Activated CD4-positive, alpha-beta T cell treated with anti-CD3 and anti-CD28 coated beads, Interleukin-2, Interleukin-4, amounts not matched to agents 100 ng/mL and 50 ng/mL, durations not matched to agents 16 hours and 8 hours (primary cell): ENCODE results near the gene CPS1.
A peak's percentile ranks its signal among the peaks of the same experiment; 100 is the strongest.

ENCODE experiments used
- DNase-seq: peaks from one replicate; pipeline ENCODE4 v3.0.0-alpha.2; 2020; ENCODE audit warnings: low spot score

CPS1 gene

DNA sequence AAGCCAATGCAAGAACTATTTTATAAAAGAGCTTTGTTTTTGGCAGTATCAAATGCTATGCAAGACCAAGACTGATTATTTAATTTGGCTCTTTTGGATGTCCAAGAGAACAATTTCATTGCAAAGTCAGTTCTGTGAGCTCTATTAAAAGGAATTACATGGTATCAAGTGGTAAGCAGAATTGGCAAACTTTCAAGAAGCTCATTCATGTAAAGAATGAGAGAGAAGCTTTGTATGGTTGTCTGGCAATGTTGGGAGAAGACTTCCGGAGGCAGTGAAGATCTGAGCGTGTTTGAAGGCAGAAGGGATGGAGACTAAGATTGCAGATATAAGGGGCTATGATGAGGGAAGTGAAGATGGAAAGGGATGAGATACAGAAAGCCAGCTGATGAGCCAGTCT is 49.6 kb downstream of the CPS1 start:
- DNase-seq: no peak

DNA sequence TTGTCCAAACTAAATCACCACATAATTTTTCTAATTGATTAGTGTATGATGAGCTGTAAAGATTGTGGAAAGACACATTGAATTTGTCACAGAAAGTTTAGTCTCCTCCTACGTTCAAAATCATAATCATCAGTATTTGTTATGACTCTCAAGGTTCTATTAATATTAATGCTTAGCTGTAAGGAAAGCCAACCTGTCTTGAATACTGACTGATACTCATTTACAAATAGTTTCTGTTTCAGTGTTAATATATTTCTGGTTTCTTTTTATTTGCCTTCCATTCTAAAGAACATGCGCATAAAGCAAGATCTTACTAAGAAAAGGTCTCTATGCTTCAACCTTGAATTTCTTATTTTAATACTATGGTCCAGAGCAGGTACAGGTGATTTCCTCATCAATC is 55.1 kb downstream of the CPS1 start:
- no peak for DNase-seq

DNA sequence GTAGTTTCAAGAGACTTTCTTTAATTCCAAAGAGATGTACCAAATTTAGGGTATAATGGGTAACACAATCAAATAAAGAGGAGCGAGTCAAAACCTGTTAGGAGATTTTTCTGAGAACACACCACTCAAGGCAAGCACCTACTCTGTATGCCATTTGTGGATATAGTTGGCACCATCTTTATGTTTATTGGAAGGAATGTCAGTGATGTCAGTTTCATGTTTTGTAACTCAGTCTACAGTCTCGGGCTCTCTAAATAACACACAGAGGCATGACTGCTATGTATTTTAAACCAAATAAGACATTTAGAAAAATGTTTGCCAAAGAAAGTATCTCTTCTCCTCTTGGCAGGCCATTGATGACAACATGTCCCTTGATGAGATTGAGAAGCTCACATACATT is 59.7 kb downstream of the CPS1 start:
- DNase-seq: no peak

DNA sequence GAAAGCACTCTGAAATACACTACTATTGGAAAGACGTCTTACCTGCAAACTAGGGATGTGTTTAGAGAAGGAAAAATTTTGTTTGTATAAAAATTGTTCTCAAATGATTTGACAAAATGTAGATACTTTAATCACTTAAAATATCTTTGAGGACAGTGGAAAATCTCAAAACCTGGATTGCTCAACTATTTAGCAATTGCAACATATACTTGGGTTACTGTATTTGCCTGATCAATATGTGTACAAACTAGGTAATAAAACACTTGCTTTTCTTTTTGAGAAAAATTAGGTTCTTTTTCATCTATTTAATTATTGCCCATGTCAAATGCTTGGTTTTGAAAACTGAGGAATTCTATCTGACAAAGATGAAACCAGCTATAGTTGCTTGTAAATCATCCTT is 60.9 kb downstream of the CPS1 start:
- no peak for DNase-seq

DNA sequence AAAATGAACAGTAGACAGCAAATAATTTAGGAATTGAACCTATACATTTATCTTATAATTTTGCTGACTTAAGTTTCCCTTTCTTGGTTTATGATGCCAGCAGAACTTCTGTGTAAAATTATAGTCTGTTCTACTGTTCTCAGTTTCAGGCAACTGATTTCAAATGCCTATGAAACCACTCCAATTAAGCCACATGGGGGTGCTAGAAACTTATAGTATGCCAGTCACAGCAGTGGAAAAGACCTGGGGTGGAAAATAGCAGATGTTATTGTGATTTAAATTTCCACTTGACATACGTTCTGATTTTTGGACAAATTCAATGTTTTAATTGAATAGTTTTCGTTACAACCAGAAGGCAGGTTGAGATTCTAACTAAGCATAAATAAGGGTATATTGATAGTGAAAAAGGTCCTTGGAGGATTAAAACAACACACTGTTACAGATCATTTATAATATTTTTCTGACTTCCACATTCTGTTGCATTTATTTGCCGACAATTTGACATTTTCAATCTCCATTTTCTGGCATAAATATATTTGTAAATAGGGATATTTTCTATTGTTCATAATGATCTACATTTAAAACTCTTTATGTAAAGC is 61.4 kb downstream of the CPS1 start:
- peak; percentile 24 for DNase-seq

DNA sequence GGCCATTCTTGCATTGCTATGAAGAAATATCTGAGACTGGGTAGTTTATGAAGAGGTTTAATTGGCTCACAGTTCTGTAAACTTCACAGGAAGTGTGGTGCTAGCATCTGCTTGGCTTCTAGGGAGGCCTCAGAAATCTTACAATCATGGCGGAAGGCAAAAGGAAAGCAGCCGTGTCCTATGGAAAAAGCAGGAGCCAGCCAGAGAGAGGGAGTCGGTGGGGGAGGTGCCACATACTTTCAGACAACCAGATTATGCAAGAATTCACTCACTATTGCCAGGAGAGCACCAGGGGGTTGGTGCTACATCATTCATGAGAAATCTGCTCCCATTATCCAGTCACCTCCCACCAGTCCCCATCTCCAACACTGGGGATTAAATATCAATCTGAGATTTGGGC is 64.1 kb downstream of the CPS1 start:
- DNase-seq: no peak

DNA sequence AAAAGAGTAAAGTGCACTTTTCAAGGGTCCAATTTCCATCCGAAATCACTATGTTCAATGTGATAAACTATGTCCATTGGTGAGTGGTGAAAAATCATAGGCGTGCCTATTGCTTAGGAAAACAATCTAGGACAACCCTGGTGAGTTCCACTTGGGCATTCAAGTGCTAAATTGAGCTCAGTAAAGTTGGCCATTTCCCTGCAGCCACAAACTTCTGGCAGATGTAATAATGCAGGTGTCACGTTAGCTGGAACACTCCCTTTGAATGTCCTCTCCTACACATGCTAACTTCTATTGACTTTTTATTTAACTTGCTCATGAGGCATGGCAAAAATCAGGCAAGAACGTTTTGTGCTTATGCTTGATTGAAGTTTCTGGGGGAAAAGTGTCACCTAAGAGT is 67.1 kb downstream of the CPS1 start:
- no peak for DNase-seq

DNA sequence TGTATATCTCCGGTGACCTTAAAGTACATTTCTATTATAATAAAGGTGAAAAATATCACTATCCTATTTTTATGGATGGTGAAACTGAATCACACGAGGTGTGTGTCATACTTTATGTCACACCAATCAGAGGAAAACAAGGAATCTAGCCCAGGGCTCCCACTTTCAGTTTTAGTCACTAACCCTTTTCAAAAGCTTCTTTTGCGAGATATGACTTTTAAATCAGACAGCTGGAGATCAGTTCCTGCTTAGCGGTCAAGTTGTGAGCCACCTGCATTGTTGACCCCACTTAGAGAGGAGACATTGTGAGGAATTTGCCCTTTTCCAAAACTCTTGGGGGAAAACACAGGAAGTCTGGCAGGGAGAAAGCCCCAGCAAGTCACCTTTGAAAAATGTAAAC is 70.5 kb downstream of the CPS1 start:
- DNase-seq: no peak

DNA sequence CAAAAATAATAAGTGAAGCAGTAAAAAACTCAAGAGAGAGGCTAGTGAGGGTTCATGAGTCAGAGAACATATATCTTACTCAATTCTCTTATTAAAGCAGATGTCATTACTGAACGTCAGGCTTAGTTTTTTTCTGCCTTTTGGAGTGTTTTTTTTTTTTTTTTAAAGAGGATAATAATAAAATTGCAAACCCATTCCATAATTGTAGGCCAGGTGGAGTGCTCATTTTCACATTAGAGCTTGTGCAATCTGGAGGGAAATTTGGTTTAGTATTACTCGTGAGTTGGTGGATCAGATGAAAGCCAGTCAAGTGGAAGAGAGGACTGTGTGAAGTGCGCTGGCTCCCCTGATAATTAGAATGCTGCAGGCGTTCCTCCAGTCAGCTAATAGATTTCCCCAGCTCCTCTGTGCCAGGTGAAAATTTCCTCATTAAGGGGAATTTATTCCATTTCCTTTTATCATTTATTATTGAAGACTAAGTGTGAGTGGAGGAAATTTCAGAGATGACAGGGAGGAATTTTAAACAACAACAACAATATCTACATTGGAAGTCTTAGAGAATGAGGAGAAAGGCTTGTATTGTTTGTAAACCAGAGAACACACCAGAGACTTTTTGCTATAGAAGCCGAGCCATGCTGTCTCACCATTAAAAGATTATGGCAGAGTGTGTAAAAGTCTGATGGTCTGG is 74.6 kb downstream of the CPS1 start:
- DNase-seq: no peak

DNA sequence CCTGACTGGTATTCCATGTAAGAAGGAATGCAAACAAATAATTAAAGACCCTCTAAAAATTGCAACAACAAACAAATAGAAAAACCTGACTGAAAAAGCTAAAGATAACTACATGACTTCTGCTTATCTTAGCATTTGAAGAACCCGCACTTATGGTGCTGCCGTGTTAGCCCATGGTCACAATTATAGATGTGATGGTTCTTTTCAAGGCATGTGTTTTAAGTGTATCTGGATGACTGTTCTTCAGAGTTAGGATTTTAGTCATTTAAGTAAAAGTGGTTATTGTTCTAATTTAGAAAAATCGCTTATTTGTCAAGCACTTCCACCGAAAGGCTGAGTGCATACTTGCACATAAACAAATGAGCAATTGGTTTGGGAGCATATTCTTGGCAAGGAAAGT is 77.3 kb downstream of the CPS1 start:
- no peak for DNase-seq

DNA sequence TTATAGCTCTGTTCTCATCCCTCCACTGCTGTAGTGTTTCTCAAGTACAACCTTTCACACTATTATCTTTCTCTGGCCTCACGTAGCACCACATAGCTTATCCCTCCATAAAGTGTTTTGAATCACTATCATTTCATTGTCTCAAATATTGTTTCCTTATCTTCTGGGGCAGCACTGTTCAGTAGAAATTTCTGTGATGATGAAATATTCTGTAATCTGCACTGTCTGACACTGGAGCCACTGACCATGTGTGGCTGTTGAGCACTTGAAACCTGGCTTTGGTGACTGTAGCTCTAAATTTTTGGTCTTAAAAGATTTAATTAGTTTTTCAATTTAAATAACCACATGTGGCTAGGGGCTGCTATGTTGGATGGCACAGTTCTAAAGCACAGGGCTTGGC is 78.9 kb downstream of the CPS1 start:
- no peak for DNase-seq

DNA sequence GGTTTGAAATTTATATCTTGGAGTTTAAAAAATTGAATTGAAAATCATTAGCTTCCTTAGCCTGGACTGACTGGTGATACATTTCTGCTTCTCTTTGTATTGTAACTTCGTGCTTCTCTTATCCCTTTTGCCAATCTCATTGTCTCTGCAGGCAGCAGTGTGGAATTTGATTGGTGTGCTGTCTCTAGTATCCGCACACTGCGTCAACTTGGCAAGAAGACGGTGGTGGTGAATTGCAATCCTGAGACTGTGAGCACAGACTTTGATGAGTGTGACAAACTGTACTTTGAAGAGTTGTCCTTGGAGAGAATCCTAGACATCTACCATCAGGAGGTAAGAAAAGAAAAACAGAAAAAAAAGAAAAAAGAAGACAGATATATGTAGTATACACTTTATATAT is 85.9 kb downstream of the CPS1 start:
- DNase-seq: no peak

DNA sequence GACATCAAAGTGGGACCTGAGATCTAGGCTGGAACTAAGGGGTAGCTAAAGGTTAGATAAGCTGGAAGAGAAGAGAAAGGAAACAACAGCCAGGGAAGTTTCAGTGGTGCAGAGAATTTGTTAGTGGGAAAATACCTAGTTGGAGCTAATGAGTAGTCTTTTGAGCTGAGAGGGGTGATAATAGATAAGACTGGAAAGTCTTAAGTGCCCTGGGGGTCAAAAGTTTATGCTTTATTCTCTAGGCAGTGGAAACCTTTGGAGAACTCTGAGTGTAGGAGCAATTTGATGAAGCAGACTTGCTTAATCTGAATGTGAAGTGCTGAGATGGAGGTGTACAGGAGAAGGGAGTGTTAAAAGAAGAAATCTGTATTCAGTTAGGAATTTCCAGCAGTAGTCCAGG is 90.8 kb downstream of the CPS1 start:
- DNase-seq: no peak

DNA sequence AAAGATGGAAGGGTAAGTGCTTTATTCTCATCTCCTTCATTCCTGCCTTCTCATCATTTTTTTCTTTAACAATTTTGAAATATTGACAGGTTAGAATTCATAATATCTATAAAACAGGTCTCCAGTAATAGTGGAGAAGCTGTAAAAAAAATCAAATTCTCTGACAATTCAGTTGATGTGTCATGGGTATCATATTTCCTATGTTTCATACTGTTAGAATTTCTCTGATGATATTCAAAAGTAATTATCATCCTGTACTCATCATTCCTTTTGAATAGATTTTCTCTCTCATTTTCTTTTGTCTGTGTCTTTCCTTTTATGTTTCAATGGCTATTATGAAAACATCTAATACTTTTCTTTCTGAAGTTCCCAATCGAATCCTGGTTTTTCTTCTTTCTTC is 97.7 kb downstream of the CPS1 start:
- DNase-seq: no peak

DNA sequence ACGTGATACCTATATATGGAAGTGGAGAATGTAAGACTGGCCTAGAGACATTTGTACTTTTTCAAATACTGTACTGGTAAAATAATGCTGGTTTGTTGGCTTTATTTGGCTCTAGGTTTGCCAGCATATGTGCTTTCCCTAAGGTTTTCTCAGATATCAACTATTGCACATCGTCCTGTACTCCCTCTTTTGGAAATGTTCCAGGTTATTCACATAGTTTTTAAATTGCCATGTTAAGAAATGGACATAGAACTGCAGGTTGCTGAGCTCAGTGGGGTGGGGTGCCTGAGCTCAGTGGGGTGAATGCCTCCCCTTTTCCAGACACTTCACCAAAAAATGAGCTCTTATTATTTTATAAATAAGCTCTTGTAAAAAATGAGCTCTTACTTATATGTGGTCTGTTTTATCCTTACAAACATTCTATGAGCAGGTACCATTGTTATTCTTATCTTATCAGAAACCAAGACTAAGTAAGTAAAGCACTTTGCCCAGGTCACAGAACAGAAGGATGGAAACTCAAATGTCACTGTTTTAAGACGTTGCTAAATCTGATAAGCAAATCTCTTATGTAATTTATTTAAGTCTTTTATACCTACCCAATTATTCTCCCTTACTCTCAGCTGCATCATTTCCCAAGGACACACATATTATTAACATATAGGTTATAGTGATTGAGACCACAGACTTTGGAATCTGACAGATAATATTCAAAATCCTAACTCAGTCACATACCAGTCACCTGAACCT is 99.0 kb downstream of the CPS1 start:
- no peak for DNase-seq

DNA sequence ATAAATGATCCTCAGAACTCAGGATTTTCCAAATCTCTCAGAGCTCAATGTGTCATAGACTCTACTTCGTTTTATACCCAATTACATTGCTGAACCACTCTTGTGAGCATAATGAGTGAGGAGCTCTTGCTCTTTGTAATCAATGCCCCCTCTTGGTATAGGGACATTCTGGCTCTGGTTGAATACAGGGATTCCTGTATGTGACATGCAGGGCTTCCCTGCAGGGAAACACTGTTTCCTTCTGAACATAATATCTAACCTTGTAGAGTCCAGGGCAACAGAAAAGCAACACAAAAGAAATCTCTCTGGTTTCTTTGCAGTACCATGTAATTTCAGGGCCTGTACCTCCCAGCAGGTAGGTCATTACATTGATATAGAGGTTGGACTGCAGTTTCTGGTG is 101.5 kb downstream of the CPS1 start:
- DNase-seq: no peak

DNA sequence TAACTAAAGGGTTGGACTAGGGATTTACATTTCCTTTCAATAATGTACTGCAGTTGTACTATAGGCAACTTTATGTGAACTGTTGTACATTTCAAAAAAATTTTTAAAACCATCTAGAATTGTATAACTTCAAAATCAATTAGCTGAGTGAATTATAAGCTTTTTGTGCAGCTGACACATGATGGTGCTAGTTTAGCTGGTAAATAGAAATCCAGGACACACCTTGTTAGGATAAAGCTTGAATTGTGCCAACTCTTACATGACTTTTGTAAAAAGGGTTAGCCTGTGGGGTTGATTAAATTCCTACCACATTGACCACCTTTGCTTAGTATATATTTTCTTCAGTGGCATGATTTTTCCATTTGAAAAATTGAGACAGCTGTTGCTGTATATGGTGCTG is 104.4 kb downstream of the CPS1 start:
- DNase-seq: no peak

DNA sequence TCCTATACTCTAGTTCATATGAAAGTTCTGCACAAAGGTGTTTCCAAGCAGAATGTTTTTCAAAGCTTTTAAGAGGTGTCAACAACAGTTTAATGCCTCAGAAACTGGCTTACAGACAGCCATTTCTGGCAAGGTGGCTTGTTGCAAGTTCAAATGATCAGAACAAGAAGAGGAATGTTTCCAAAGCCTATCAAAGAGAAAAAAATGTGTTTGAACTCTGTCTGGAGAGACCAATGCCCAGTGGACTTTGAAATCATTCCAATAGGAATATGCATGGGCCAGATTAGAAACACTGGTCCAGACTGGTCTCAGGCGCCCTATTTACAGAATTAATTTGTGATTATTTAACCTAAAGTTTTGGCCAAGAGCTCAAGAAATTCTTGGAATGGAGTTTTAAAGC is 106.2 kb downstream of the CPS1 start:
- no peak for DNase-seq

DNA sequence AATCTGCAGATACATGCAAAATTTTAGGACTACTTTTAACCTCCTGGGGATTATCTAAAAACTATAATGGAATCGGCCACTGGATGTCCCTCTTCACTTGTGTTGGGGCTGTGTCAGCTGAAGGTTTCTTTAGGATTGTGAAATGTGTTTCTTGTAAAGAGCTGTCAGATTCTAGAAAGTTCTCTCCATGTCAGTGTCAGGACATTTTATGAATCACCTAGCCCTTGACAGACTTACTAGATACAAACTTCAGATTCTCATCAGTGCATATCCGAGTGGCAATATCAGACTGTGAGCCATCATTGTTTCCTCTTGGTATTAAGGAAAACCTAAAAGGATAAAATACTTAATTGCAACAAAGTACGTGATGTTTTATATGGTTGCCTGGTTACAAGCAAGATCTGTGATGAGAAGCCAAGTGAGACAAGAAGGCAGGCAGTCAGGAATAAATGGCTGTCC is 107.3 kb downstream of the CPS1 start:
- no peak for DNase-seq

DNA sequence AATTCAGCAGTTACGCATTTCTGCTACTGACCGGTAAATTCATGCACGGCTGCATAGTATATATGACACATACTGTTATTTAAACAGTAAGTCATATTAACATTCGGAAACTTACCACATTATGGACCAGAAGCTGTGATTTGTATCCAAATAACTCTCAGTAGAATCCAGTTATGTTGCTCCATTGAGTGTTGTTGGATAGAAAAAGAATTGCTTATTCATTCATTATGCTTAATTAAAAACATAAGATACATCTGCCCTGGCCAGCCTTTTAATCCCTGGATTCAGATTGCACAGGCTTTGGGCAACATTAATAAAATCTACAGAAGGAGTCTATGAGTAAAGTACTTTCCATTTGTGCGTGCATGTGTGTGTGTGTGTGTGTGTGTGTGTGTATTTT is 111.3 kb downstream of the CPS1 start:
- no peak for DNase-seq

DNA sequence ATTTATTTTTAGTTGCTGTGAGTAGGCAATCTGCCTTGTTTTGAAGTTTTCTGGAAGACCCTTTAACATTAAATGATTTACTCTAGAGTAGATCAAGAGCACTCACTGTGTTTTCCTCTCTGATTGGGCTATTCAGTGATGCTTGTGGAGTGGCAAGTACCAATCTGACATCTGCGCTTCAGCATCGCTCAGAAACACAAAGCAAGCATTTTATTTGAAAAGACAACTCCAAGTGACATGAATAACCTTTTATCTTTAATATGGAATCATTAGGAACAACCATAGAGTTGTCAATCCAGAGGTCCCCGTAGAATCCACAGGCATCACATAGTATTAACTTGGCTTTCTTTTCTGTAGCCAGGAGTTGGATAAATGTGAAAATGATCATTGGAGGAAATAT is 114.7 kb downstream of the CPS1 start:
- no peak for DNase-seq

DNA sequence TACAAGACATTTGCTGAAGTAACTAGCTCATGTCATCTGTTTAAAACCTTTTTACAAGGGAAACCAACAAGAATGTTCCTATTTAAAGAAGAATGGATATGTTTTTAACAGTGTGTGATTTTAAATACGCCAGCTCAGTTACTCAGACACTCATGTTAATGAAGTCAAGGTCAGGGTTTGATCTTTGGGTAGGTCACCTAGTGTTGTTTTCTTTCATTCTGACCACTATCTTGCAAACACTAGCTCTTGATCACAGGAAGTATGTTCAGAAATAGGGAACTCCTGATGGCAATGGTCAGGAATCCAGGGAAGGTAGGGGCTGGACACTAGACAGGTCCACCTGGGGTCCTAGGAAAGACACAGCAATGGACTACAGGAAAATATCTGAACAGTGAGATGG is 116.7 kb downstream of the CPS1 start:
- DNase-seq: no peak

DNA sequence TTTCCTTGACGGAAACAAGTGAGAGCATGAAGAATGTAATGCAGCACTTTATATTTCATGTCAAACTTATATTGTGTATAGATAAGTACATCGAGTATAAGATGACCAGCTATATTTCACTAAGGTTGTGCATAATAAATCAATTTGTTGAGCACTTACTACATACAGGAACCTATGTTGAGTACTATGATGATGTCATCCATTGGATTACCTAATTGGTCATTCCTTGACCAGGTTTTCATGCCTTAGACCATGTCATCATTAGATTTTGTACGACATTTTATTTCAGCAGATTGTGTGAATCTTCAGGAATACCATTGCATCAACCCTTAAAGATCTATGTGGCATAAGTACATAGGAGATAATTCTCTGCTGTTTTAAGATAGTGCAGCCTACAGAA is 119.7 kb downstream of the CPS1 start:
- DNase-seq: no peak

DNA sequence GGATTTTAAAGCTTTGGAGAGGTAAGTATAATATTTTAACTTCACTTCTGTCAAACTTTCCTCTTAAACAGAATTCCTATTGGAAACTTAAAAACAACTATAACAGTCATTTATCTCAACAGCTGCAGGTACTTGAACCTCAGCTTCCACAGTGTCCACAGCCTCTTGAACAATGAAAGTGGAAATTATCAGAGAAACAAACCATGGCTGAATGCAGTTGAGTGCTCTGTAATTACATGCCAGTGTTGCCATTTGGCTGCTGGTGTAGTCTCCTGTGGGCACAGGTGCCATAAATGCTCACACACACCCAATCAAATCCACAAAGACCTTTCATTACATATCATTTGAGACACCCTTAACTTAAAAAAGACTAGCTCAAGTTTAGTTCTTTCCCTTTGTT is 125.1 kb downstream of the CPS1 start:
- DNase-seq: no peak
